ENCODE results near the gene CBFA2T3. TPM values are rescaled to one million over a fixed set of nuclear protein-coding genes. Genes with fewer than 3 reads are reported as not detected.

CBFA2T3 gene
- total and polyA plus RNA-seq, 2 of the 13 experiments (the other 11 are each of a cell fraction or from before 2014, with no cell fraction given), result 0.05 TPM; not detected in 1

DNA sequence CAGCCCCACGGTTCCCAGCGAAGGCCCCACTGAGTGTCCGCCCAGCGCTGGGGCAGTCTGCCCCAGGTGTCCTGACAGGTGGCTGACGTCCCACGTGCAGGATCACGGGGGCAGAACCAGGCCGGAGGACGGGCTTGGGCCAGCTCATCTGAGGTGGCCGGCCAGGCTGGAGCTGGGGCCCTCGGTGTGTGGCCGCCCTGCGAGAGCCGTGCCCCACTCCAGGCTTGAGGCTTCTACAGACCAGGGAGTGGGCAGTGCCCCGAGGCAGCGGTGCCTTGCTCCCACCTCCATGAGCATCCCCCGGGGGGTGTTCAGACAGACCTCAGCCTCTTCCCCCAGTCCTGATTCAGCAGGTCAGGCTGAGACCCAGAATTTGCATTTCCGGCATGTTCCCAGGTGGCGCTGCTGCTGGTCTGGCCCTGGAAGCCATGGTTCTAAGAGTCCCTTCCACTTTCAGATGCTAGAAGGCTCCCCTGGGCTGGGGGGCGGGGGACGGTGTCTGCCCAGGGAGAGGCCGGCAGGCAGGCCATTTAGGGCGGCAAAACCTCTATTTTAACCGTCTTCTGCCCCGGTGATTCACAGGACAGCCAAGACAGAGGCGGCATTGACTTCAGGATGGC lies 75.2 kb downstream of the CBFA2T3 start (continued):
- TF ChIP-seq, protein P1, sequence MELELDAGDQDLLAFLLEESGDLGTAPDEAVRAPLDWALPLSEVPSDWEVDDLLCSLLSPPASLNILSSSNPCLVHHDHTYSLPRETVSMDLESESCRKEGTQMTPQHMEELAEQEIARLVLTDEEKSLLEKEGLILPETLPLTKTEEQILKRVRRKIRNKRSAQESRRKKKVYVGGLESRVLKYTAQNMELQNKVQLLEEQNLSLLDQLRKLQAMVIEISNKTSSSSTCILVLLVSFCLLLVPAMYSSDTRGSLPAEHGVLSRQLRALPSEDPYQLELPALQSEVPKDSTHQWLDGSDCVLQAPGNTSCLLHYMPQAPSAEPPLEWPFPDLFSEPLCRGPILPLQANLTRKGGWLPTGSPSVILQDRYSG (CRISPR knock-in tag; IDR thresholded peaks at IDR 0.05), result 0 out of 2 replicates have a peak, but pooled peaks have one; percentile 49
- TF ChIP-seq RELA (CRISPR knock-in tag; IDR thresholded peaks at IDR 0.05) (no peak), SRSF9 (IDR thresholded peaks at IDR 0.05; ENCODE audit: borderline replicate concordance, insufficient read depth, low read depth, low read length, poor library complexity, severe bottlenecking) (no peak), U2AF2 (IDR thresholded peaks at IDR 0.05; ENCODE audit: low read depth, low read length) (no peak), ZFAT (CRISPR knock-in tag; conservative IDR thresholded peaks at IDR 0.05) (0 out of 2 replicates have a peak, but pooled peaks have one; percentile 48), MTA3 (CRISPR knock-in tag; IDR thresholded peaks at IDR 0.05) (no peak), ZNF331 (CRISPR knock-in tag; IDR thresholded peaks at IDR 0.05) (no peak), GTF2F1 (IDR thresholded peaks at IDR 0.05; ENCODE audit: low read length) (no peak), KDM4B (CRISPR knock-in tag; IDR thresholded peaks at IDR 0.05) (no peak), ZNF260 (CRISPR knock-in tag; IDR thresholded peaks at IDR 0.05; ENCODE audit: borderline replicate concordance, low read depth) (no peak), KAT7 (CRISPR knock-in tag; IDR thresholded peaks at IDR 0.05; ENCODE audit: borderline replicate concordance) (no peak)
- TF ChIP-seq, protein P2, sequence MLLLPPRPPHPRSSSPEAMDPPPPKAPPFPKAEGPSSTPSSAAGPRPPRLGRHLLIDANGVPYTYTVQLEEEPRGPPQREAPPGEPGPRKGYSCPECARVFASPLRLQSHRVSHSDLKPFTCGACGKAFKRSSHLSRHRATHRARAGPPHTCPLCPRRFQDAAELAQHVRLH (CRISPR knock-in tag; IDR thresholded peaks at IDR 0.05; ENCODE audit: borderline replicate concordance, low read depth), result no peak
- TF ChIP-seq, protein P3, sequence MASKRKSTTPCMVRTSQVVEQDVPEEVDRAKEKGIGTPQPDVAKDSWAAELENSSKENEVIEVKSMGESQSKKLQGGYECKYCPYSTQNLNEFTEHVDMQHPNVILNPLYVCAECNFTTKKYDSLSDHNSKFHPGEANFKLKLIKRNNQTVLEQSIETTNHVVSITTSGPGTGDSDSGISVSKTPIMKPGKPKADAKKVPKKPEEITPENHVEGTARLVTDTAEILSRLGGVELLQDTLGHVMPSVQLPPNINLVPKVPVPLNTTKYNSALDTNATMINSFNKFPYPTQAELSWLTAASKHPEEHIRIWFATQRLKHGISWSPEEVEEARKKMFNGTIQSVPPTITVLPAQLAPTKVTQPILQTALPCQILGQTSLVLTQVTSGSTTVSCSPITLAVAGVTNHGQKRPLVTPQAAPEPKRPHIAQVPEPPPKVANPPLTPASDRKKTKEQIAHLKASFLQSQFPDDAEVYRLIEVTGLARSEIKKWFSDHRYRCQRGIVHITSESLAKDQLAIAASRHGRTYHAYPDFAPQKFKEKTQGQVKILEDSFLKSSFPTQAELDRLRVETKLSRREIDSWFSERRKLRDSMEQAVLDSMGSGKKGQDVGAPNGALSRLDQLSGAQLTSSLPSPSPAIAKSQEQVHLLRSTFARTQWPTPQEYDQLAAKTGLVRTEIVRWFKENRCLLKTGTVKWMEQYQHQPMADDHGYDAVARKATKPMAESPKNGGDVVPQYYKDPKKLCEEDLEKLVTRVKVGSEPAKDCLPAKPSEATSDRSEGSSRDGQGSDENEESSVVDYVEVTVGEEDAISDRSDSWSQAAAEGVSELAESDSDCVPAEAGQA (IDR thresholded peaks at IDR 0.05; ENCODE audit: low read depth), result no peak
- TF ChIP-seq, protein P3 (CRISPR knock-in tag; IDR thresholded peaks at IDR 0.05; ENCODE audit: borderline replicate concordance), result no peak
- TF ChIP-seq, protein P4, sequence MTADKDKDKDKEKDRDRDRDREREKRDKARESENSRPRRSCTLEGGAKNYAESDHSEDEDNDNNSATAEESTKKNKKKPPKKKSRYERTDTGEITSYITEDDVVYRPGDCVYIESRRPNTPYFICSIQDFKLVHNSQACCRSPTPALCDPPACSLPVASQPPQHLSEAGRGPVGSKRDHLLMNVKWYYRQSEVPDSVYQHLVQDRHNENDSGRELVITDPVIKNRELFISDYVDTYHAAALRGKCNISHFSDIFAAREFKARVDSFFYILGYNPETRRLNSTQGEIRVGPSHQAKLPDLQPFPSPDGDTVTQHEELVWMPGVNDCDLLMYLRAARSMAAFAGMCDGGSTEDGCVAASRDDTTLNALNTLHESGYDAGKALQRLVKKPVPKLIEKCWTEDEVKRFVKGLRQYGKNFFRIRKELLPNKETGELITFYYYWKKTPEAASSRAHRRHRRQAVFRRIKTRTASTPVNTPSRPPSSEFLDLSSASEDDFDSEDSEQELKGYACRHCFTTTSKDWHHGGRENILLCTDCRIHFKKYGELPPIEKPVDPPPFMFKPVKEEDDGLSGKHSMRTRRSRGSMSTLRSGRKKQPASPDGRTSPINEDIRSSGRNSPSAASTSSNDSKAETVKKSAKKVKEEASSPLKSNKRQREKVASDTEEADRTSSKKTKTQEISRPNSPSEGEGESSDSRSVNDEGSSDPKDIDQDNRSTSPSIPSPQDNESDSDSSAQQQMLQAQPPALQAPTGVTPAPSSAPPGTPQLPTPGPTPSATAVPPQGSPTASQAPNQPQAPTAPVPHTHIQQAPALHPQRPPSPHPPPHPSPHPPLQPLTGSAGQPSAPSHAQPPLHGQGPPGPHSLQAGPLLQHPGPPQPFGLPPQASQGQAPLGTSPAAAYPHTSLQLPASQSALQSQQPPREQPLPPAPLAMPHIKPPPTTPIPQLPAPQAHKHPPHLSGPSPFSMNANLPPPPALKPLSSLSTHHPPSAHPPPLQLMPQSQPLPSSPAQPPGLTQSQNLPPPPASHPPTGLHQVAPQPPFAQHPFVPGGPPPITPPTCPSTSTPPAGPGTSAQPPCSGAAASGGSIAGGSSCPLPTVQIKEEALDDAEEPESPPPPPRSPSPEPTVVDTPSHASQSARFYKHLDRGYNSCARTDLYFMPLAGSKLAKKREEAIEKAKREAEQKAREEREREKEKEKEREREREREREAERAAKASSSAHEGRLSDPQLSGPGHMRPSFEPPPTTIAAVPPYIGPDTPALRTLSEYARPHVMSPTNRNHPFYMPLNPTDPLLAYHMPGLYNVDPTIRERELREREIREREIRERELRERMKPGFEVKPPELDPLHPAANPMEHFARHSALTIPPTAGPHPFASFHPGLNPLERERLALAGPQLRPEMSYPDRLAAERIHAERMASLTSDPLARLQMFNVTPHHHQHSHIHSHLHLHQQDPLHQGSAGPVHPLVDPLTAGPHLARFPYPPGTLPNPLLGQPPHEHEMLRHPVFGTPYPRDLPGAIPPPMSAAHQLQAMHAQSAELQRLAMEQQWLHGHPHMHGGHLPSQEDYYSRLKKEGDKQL (CRISPR knock-in tag; IDR thresholded peaks at IDR 0.05; ENCODE audit: low read depth), result no peak
- TF ChIP-seq, protein P5, sequence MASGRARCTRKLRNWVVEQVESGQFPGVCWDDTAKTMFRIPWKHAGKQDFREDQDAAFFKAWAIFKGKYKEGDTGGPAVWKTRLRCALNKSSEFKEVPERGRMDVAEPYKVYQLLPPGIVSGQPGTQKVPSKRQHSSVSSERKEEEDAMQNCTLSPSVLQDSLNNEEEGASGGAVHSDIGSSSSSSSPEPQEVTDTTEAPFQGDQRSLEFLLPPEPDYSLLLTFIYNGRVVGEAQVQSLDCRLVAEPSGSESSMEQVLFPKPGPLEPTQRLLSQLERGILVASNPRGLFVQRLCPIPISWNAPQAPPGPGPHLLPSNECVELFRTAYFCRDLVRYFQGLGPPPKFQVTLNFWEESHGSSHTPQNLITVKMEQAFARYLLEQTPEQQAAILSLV (CRISPR knock-in tag; IDR thresholded peaks at IDR 0.05; ENCODE audit: borderline replicate concordance), result no peak

Measured in HepG2 (cell line).